ENCODE results near the gene SMIM35.

Gene SMIM35

GRCh38 chr11:118004543-118005223, 82.1 kb downstream of the SMIM35 start:
- no peak for DNase-seq (ENCODE audit: low read depth in 2 of 2)

- no peak for DNase-seq (ENCODE audit: low read depth in 2 of 2)
These were observed 83.3 kb downstream of the SMIM35 start for GRCh38 chr11:118003456-118003855.

GRCh38 chr11:118002541-118003423, 84.0 kb downstream of the SMIM35 start:
- DNase-seq (ENCODE audit: low read depth in 2 of 2), result no peak

- no peak for DNase-seq (ENCODE audit: low read depth in 2 of 2)
These were observed 84.7 kb downstream of the SMIM35 start for GRCh38 chr11:118002010-118002540.

GRCh38 chr11:118001494-118001971, 85.2 kb downstream of the SMIM35 start:
- DNase-seq (ENCODE audit: low read depth in 2 of 2), result no peak

GRCh38 chr11:118000850-118001228, 85.9 kb downstream of the SMIM35 start:
- no peak for DNase-seq (ENCODE audit: low read depth in 2 of 2)

GRCh38 chr11:118000067-118000849, 86.5 kb downstream of the SMIM35 start:
- no peak for DNase-seq (ENCODE audit: low read depth in 2 of 2)

- no peak for DNase-seq (ENCODE audit: low read depth in 2 of 2)
These were observed 87.3 kb downstream of the SMIM35 start for GRCh38 chr11:117999354-117999993.

- no peak for DNase-seq (ENCODE audit: low read depth in 2 of 2)
These were observed 88.0 kb downstream of the SMIM35 start for GRCh38 chr11:117998664-117999353.

GRCh38 chr11:117997823-117998579, 88.8 kb downstream of the SMIM35 start:
- no peak for DNase-seq (ENCODE audit: low read depth in 2 of 2)

GRCh38 chr11:117997406-117997805, 89.4 kb downstream of the SMIM35 start:
- DNase-seq (ENCODE audit: low read depth in 2 of 2), result no peak

- no peak for DNase-seq (ENCODE audit: low read depth in 2 of 2)
These were observed 90.7 kb downstream of the SMIM35 start for GRCh38 chr11:117996058-117996457.

GRCh38 chr11:117995472-117995871, 91.3 kb downstream of the SMIM35 start:
- no peak for DNase-seq (ENCODE audit: low read depth in 2 of 2)

GRCh38 chr11:117993988-117994745, 92.6 kb downstream of the SMIM35 start:
- no peak for DNase-seq (ENCODE audit: low read depth in 2 of 2)

- DNase-seq (ENCODE audit: low read depth in 2 of 2), result no peak
These were observed 94.1 kb downstream of the SMIM35 start for GRCh38 chr11:117992620-117993019.

- no peak for DNase-seq (ENCODE audit: low read depth in 2 of 2)
These were observed 94.6 kb downstream of the SMIM35 start for GRCh38 chr11:117992136-117992535.

- DNase-seq (ENCODE audit: low read depth in 2 of 2), result no peak
These were observed 97.2 kb downstream of the SMIM35 start for GRCh38 chr11:117989351-117990102.

GRCh38 chr11:117986981-117987574, 99.7 kb downstream of the SMIM35 start:
- DNase-seq (ENCODE audit: low read depth in 2 of 2), result no peak
